ENCODE data around the gene CAPN13.

The CAPN13 gene

DNA sequence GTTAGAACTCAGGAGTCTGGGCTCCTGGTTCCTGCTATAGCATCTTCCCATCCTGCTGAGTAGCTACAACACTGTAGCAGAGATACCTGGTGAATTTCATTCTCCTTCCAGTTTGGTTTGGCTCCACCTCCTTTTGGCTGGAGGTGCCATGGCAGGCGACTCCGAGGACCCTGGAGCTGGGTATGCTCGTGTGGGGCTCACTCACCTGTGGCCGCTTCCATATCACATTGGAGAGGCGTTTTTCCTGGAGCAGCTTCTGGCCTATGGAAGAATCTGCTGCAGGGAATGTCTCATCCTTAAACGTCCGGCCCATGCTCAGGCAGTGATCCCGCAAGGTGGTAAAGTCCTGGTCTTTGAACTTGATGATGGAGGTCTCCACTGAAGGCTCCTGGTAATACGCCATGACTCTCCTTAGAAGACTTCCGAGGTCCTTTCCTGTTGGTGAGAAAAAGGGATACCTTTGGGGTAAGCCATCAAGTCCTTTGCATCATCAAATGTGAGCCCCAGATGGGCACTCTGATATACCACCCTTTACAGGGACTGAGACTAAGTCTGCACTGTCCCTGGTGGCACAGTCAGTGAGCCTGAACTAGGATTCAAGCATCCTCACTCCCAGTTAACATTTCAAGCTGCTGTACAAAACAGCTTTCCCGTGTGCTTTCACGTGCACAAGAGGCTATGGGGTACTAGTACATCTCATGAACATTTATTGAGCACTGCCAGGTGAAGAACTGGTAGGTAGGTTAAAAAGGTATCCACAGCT is 20.1 kb downstream of the CAPN13 start:
- DNase-seq = no peak

- DNase-seq = no peak
Measured at GRCh38 chr2:30784682-30785081, 22.6 kb downstream of the CAPN13 start.

DNA sequence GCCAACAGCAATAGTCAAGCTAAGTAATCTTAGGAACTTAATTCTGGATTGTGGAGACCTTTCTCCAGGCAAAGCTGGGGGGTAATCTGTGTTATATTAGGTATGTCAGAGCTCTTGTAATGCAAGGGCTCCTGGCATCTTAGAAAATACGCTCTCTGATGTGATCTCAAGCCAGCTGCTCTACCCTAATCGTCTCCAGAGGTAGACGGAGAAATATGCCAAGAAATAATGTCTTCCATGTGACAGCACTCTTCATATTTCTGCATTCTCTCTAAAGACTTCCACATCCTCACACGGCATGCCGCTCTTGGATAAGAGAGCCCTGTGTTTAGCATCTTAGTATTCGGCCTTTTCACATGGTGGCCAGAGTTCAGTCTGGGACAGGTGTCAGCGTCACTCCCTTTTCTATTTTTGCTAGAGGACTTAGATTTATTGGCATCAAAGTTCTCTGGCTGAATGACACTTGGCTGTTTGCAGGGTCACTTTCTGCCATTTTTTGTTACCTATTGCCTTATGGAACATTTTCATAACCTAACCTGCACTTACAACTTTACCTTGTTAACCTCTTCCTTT is 25.2 kb downstream of the CAPN13 start:
- no peak for DNase-seq

GRCh38 chr2:30781451-30781850 is 25.8 kb downstream of the CAPN13 start:
- no peak for DNase-seq

DNA sequence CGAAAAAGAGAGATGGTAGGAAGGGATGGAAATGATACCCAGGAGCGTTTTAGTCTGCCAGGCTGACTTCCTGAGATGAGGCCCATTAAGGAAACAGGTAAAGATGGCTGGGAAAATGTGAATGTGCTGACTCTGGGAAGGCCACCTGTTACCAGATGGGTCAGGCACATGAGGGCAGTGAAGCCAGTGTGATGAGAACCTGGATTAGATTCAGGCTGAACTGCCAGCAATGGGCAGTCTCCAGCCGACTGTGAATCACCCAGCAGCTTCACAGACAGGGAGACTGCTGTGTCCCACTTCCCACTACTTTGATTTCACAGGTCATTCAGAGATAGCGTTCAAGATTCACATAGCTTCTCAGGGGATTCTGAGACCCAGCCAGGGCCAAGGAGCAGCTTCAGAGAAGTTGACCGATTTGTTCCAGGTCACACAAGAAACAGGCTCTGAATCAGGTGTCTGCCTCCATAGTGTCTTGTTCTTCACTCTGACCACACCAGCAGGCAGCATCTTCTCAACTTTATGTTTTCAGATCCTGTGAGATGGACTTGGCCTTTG is 26.4 kb downstream of the CAPN13 start:
- no peak for DNase-seq

DNA sequence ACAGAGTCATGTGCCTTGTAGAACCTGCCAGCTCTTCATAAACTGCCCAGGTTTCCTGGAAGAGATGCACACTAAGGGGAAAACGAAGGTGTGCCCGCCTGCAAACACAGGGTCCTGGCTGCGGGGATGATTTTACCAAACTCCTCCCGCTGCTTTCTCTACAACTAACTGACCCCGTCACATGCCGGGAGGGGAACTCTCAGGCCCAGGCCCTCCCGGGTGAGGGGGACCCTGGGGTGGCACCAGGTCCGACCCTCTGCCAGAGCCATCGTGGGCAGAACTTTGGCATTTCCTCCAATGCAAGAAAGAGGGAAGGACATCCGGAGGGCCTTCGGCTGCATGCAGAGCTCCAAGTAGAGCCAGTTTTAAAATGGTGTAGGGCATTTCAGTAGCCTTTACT is 28.6 kb downstream of the CAPN13 start:
- DNase-seq = no peak

- DNase-seq = no peak
Measured at GRCh38 chr2:30777661-30778505, 29.4 kb downstream of the CAPN13 start.

- DNase-seq = no peak
Measured at GRCh38 chr2:30776831-30777635, 30.2 kb downstream of the CAPN13 start.

DNA sequence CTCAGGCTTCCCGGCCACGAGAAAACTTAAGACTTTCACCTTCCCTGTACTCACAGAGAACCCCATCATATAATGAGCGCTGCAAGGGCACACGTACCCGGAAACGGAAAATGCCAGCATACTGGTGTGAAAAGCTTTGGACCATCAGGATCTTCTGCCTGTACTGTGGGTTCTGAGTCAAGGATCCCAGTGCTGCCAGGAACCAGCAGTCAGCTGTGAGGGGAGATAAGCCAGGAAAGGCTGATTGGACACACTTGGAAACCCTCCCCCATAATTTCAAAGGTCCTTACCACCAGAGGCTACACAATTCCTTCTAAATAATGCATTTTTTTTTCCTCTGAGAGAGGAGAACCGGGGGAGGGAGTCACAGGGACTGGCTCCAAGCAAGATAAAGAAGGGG is 31.4 kb downstream of the CAPN13 start:
- no peak for DNase-seq

- no peak for DNase-seq
Measured at GRCh38 chr2:30772021-30772705, 35.1 kb downstream of the CAPN13 start.

GRCh38 chr2:30770816-30771576 is 36.2 kb downstream of the CAPN13 start:
- DNase-seq = no peak

DNA sequence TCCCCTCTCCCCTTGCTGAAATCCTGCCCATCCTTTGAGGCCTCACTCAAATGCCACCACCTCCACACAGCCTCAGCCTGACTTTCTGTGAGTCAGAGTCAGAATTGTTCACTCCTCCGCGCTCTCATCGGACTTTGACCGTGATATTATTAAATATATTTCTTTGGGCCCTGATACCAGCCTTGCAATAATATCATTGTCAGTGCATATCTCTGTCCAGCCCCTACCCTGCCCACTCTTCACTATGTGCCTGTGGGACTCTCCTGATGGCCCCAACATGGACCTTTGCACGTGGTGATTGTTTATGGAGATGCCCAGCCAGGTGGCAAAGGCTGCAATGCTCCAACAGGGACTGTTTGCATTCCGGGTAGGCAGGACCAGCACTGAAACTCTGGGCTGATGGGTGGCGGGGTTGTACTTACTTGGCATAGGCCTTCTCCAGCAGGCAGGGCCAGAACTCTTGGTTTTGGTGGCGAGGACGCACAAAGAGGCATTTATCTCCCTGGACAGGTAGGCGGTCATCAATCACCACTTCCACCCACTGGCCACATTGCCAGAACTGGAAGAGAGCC is 37.3 kb downstream of the CAPN13 start:
- no peak for DNase-seq

GRCh38 chr2:30769481-30769780 is 37.8 kb downstream of the CAPN13 start:
- DNase-seq = no peak

DNA sequence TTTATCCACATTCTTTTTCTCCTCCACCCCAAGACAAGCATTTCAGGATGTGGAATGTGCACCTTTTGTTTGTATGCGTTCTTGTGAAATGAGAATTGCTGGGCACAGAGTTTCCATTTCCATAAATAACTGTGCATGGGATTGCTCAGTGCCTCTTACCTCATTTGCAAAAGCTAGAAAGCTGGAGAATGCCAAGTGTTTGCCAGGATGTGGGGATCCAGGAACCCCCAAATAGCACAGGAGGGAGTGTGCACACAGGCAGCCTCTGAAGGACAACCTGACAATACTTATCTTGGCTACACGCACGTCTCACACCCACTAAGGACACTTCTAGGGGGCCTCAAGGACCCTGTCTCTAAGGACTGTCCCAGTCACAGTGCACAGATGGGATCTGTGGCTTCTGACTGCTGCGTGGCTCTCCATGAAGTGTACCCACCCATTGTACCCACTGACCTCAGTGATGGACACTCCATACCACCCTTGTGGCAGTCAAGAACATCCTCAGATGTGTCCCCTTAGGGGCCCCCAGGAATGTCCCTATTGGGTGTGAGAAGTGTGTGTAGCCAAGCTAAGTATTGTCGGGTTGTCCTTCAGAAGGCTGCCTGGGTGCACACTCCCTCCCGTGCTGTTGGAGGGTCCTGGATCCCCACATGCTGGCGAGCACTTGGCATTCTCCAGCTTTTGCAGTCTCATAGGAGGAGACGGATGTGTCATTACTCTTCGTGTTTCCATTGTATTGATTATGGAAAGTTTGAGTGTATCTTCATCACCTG is 38.4 kb downstream of the CAPN13 start:
- no peak for DNase-seq

GRCh38 chr2:30768036-30768686 is 39.1 kb downstream of the CAPN13 start:
- no peak for DNase-seq

DNA sequence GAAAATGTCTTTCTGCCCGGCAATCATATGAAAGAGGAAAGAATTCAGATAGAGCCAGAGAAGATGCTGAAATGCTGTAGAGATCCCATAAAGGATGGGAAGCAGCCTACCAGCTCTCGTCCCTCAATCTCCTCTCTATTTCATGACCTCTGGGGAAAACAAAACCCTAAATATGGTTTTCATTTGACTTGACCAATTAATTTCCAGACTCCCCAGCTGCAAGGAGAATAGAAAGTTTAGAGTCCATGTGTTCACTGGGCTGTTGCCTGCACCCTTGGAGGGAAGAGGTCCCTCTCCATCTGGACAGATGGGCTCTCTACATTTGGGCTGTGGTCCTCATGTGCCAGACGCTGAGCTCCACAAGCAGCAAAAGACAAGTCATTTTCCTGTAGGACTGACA is 40.6 kb downstream of the CAPN13 start:
- DNase-seq = no peak

DNA sequence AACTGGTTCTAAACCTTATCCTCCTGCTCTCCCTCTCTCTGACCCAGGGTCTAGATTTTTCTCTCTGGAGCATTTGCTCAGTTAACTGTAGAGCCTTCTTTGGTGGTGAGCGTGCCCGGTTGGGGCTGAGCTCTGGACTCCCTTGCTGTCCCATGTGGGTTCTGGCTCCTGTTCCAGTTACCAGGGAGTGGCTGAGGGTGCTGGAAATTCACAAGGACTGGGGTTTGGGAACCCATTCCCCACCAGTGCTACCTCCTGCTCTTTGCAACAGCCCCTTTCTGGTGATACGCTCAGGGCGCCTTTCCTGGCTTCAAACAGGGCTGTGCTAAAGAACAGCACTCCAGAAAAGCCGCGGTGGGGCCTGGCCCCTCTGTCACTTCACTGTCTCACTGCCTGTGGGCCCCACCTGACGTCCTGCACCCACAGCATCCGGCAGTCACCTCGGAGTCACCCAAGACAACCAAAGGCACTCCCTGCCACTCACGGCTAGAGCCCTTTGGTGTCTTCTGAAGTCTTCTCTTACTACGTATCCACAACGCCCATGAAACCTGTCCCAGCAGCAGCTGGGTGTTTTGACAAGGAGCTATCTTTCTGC is 41.3 kb downstream of the CAPN13 start:
- DNase-seq = no peak

DNA sequence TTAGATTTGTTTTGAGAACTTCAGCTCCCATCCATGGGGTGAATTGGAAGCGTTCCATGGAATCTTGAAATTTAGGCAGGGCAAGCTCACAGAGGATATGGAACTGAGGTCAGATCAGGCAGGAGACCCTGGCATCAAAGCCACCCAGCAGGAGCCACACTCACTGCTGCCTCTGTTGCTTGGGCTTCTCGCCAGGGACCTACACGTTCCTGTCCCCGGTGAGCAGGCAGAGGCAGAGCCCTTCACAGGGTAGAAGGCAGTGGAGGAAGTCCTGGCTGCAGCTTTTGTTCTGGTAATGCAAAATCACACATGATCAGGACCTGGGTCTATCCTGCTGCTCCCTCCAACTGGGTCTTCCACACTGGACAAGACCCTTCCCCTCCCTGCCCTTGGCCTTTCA is 42.1 kb downstream of the CAPN13 start:
- DNase-seq = no peak

- no peak for DNase-seq
Measured at GRCh38 chr2:30764021-30764800, 43.0 kb downstream of the CAPN13 start.
